Activated naive CD4-positive, alpha-beta T cell treated with anti-CD3 and anti-CD28 coated beads, Interleukin-2, amount 50 U/mL, for 16 hours (primary cell): ENCODE results near the gene COQ10A.
"Not testable (repeated sequence)": the region's sequence is repeated elsewhere in the genome, so short reads cannot be mapped to it uniquely, and the experiment has no call there.

Experiments
- DNase-seq: peaks from one replicate; pipeline ENCODE4 v3.0.0-alpha.2; 2020

COQ10A gene

DNA sequence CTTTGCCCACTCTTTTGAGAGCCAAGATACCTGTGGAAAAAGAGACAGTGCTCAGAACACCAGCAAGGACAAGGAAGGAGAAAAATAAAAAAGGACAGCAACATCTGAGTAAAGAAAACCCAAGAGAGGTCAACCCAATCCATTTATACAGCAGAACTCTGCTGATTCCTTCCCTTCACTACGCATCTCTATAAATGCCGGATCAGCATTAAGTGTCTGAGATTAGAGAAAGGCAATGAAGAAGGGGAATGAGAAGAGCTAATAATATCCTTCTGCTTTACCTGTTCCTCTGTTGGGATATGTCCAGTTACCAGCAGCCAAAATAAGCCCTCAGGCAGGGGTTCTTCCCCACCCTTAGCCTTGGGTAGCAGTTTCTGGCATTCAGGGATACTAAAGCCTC lies 15.8 kb downstream of the COQ10A start:
- no peak for DNase-seq

DNA sequence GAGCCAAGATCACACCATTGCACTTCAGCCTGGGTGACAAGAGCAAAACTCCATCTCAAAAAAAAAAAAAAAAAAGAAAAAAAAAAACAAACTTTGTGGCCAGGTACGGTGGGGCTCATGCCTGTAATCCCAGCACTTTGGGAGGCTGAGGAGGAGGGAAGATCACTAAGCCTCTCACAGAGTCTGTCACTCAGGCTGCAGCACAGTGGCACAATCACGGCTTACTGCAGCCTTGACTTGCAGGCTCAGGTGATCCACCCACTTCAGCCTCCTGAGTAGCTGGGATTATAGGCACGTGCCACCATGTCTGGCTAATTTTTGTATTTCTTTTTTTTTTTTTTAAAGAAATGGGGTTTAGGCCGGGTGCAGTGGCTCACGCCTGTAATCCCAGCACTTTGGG lies 17.5 kb downstream of the COQ10A start:
- not testable (repeated sequence) for DNase-seq

DNA sequence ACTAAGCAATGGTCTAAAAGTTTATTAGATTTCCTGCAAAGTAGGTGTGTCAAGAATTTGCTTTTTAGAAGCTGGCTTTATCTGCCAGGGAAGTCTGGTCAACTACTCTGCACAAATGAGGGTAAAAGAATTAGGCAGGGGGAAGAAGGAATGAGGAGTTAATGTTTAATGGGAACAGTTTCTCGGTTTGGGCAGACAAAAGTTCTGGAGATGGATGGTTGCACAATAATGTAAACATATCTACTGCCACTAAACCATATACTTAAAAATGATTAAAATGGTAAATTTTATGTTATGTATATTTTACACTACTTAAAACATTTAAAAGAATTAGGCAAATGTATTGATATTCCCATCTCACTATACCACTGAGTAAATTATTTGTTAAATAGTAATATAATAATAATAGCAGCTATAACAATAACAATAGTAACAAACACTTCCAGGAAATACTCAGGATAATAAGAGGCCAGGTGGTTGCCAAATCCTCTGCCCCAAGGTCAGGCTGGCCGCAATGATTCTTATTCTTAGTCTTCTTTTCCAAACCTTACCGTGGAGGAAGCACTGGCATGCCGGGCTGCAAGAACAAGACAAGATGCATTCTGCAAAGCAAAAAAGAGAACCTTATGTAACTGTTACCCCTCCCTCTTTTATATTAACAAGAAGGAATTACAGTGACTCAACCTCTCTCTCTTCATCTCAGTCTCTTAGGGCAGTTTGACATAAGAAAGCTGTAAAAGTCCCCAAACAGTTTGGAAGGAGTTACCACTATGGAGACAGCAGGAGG lies 19.5 kb downstream of the COQ10A start:
- DNase-seq, result no peak

DNA sequence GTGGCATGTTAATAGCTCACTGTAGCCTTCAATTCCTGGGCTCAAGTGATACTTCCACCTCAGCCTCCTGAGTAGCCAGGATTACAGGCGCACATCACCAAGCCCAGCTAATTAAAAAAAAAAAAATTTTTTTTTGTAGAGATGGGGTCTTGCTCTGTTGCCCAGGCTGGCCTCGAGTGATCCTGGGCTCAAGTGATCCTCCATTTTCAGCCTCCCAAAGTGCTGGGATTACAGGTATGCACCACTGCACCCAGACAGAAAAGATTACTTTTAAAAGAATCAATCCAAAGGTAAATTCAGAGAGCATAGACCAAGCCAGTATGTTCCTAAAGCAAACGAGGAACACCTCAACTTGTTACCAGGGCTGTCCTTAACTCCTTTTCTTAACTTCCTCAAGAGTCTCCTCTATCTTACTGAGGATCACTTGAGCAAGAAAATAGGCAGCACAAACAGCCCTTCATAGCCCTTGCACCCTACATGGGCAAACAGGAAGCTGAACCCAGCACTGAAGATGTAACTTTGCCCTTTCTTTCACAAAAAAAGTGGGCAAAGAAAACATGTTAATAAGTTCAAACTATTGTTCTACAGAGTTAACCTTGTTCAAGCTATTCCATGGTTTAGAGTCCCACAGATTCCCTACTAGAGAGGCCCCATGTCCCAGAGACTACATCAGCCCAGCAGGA lies 22.1 kb downstream of the COQ10A start:
- no peak for DNase-seq

DNA sequence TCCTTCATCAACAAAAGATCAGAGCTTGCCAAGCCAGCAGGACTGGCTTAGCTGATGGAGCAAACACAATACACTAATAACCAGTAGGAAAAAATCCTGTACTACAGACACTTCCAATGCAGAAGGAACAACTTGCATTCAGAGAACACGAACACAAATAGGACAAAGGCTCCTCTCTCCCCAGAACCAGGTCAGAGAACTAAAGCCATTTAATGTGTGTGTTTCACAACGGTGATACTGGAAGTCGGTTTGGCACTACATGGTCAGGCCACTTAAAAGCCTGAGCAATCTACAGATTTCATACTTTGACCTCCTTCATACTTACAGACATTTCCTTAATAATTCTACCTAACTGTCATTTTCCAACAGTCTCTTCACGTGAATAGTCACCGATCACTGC lies 27.1 kb downstream of the COQ10A start:
- DNase-seq, result no peak

DNA sequence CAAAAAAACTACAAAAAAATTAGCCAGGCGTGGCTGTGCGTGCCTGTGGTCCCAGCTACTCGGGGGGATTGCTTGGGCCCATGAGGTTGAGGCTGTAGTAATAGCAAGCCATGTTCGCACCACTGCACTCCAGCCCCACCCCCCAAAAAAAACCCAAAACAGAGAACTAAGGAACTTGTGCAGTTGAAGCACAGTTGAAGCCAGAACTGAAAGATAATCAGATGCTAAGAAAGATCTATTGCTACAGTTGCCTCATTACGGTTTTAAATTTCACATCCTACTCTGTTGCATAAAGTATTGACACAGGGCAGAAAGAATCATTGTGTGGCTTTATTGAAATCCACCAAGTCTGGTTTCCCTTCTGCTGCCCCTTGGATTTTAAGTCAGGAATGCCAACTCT lies 29.6 kb downstream of the COQ10A start:
- DNase-seq, result no peak

DNA sequence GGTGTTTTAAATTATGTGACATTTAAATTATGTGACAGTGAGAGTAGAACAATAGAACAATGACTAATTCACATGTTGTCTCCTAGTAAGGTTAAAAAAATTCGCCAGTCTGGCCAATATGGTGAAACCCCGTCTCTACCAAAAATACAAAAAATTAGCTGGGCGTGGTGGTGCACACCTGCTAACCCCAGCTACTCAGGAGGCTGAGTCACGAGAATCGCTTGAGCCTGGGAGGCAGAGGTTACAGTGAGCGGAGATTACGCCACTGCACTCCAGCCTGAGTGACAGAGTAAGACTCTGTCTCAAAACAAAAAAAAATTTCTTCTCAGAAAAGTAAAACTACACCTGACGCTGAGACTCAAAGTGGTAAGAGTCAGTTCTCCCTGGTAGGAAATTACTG lies 30.7 kb downstream of the COQ10A start:
- no peak for DNase-seq

DNA sequence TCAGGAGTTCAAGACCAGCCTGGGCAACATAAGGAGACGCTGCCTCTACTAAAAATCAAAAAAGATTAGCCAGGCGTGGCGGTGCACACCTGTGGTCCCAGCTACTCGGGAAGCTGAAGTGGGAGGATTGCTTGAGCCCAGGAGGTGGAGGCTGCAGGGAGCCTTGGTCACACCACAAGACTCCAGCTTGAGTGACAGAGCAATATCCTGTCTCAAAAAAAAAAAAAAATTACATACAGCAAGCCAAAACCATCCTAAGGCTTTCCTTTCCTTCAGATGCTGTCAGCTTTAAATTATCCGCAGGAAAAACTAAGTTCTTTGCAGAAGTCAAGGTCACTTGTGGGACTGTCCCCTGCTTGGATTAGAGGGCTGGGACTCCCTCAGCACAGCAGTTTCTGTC lies 32.1 kb downstream of the COQ10A start:
- no peak for DNase-seq

DNA sequence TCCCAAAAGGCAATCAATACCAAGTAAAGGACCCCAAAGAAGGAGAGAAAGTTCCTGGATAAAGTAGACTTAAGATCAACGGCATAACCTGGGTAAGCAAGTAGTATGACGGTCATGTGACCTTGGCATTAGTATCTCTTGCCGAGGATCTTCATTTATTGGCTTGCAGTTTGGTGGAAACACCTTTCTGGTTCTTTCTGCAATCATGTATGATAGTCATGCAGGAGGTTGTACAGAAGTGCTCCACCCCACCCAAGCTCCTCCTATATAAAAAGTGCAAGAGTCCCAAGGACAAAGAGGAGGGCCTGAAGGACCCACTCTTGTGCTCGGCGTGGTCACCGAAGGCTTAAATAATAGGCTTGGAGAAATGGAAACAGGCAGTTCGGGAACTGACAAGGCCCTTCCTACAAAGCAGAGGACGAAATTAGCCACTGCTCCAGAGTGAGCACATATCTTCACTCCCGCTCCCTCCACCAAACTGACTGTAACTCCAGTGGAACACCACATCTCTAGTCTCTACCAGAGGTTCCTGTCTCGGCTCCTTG lies 32.6 kb downstream of the COQ10A start:
- peak; percentile 22 for DNase-seq

DNA sequence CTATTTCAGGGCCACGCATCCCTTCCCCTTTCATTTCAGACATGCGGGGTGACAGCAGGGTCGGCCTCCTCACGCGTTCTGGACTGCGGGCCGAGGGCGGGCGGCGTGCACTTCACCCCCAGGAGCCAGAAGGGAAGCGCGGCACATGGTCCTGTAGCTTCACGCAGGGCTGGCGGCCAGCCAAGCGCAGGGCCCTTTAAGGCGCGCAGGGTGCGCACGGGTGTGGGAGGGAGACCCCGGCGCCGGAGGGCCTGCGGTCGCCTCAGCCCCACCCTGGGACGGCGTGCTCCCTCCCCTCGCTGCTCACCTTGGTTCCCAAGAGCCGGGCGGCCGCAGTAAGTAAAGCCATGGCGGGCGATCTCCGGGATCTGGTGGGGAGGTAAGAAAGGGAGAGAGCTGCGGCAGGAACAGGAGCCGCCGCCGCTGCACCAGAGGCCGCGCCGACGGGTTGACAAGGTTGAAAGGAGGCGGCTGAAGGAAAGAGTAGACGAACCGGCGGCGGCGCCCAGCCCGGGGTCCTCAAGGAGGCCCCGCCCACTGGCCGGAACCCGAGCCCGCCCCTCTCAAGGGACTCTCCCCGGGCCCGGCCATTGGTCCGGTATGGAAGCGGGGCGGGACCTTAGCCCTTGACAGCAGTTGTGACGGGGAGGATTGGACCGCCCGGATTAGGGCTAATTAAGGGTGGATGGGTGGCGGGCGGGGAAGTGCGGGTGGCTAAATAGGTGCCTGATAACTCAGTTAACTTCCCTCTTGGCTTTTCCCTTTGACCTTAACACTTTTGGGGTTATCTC lies 33.3 kb downstream of the COQ10A start, which contains the start of gene CS:
CS (minus strand) TSS at position 478 of the 791 bp plus-strand sequence; CDS start at position 349, 129 bp downstream.
- peak; percentile 99 for DNase-seq

DNA sequence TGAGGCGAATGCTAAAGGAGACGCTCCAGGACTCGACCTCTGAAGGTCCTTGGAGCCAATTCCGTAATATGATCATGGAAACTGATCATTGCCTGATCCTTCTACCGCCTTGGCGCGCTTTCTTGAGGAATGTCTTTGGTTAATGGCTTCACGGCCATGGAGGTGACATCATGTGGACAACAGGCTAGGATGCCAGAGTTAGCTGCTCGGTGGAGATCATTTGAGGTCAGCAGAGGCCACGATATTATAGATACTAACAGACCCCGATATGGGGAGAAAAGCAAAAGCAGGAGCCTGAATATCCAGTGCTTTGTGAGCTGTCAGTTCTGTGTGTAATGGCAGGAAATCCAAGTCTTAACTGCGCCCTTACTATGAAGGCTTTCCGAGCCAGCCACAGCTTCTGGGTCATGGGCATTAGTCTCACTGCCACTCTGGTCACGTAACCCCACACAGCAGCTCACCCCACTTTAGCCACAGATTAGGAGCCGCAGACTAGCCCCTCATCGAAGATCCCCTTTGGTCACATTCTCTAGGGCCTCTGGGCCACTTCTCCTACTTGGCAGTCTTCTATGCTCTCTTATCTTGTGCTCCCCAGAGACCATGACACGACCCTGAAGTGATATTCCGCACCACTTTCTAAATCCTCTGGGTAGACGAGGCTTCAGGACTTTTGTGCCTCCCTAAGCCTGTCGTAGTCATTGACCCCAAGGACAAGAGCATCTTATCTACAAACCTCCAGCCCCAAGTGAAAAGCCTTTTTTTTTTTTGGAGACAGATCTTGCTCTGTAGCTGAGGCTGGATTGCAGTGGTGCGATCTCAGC lies 34.1 kb downstream of the COQ10A start:
- DNase-seq, result no peak

DNA sequence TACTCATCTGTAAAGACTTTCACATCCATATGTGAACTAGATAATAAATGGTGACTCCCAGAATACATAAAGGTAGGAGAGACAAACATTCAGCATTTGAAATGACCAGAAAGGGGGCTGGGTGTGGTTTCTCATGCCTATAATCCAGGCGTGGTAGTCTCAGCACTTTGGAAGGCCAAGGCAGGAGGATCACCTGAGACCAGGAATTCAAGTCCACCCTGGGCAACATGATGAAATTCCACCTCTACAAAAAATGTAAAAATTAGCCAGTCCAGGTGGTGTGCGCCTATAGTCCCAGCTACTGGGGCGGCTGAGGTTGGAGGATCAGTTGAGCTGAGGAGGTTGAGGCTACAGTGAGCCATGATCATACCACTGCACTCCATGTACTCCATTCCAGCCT lies 37.5 kb downstream of the COQ10A start:
- DNase-seq, result no peak

DNA sequence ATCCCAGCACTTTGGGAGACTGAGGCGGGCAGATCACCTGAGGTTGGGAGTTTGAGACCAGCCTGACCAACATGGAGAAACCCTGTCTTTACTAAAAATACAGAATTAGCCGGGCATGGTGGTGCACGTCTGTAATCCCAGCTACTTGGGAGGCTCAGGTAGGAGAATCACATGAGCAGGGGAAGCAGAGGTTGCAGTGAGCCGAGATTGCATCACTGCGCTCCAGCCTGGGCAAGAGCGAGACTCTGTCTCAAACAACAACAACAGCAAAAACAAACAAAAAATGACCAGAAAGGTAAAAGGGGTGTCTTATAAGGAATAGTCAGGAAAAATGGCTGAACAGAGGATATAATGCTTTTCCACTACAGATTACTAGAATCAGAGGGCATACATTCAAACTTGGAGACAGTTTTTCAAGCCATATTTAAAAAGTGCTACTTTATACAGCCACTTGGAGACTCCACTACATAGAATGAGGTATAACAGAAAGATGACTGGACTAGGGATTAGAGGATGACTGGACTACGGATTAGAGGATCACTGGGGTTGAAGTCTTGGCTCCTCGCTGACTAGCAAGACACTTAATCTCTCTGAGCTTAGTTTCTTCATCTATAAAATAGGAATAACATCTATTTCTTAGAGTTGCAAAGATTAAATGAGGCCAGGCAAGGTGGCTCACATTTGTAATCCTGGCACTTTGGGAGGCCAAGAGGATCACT lies 38.3 kb downstream of the COQ10A start:
- no peak for DNase-seq

DNA sequence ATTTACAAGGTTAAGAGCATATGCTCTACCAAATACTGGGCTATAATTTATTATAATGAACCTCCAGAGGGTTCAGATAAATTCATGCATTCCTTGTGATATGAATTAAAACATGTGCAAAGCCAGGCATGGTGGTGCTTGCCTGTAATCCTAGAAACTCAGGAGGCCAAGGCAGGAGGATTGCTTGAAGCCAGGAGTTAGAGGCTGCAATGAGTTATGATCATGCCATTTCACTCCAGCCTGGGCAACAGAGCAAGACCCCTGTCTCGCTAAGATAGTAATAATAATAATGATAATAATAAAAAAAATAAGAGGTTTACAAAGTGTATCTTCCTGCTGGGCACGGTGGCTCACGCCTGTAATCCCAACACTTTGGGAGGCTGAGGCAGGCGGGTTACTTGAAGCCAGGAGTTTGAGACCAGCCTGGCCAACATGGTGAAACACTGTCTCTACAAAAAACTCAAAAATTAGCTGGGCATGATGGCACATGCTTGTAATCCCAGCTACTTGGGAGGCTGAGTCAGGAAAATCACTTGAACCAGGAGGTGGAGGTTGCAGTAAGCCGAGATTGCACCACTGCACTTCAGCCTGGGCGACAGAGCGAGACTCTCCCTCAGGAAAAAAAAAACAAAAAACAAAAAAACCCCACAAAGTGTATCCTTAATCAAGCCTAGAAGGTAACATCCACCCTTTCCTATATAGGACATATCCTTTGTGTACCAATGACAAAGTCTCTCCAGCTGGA lies 40.7 kb downstream of the COQ10A start:
- no peak for DNase-seq

DNA sequence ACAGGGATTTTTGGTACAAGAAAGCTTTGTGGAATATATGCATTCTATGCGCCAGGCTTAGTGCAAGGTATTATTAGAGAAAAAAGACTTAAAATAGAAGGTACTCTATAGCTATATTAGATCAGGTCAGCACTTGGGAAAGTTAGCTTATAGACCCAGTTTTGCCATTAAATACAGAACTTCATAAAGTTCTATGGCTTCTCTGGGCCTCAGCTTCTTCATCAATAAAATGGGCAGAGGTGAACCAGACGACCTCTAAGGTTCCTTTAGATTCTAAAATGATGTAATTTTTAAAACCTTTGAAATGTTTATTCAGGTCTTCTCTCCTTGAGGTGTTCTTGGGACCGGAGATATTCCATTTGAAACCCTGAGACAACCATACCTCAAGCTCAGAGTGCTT lies 42.0 kb downstream of the COQ10A start:
- no peak for DNase-seq

DNA sequence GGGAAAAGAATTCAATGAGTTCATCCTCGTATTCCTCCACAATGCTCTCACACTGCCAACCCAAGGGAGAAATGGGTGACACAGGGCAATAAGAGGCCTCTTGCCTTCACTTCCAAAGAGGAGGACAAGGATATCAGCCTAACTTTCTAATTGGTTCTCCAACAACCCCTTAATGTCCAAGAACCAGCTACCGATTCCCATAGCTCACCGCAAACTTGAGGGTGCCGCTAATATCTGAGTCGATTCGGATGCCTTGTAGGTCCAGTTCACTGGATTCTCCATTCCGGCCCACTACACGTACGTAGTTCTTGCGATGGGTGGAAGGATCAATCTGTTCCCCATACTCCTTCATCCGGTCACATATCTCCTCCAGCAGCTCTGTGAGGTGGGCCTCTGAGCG lies 44.3 kb downstream of the COQ10A start:
- DNase-seq, result no peak

DNA sequence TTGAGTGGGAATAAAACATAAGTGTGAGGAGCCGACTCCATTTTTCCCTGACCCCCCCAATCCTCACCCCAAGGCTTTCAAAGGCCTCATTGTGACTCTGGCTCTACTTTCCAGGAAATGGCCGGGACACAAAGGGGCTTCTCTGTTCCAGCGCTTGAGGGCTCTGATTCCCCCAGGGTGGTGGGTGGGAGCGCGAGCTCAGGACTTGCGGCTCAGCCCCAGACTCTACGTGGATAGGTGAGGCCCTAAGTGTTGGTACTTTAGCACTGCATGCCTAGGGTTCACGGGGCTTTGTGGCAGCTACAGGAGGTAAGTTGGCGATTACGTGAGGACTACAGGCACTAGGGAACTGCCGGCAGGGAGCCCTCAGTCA lies 48.5 kb downstream of the COQ10A start:
- no peak for DNase-seq

DNA sequence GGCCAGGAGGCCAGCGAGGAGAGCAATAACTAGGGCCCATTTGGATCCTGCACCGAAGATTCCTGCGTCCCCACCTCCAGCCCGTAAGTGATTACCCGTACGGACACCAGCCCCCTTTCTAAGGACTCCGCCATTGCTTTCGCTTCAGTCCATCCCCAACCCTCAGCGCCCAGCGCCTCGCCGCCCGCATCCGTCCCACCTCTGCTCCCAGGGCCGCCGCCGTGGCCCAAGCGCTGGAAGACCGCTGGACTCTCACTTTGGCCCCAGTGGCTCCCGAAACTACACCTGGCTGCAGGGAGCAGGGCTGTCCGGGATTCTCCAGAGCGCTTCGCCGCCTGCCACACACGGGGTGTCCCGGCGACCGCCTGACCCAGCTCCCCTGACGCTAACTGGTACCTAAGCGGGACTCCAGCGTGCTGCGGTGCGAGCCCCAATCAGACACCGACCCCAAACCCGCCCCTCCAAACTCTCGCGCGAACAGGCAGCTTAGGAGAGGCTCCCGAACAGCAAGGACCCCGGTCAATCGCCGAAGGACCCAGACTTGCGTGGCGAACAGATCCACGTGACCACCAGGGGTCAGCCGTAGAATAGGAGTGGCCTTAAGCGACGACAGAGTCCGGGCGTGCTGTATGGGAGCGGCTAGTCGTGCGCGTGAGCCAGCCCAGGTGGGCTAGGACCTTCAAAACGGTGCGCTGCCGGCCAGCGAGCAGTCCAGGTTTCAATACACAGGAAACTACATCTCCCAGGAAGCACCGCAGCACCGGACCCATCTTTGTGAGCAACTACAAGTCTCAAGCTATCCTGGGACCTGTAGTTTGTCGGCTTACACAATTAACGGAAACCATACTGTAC lies 49.1 kb downstream of the COQ10A start, which contains the start of gene CNPY2:
CNPY2 (minus strand) TSS at position 367 of the 852 bp plus-strand sequence. CDS start 771 bp downstream, outside the sequence.
- DNase-seq, result peak; percentile 92

DNA sequence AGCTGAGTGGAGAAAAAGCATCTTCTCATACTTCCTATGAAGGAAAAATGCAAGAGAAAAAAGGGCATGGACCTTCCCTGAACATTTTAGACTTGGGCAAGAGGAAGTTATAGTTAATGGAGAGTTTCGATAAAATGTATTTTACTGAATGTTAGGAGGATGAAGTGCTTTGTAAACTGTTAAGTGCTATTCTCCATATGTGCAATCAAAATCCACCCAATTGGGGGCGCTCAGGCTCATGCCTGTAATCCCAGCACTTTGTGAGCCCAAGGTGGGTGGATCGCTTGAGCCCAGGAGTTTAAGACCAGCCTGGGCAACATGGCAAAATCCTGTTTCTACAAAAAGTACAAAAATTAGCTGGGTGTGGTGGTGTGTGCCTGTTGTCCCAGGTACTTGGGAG lies 50.9 kb downstream of the COQ10A start:
- DNase-seq, result no peak
